ENCODE results near the gene IGF2BP2. TPM values are rescaled to one million over a fixed set of nuclear protein-coding genes. Genes with fewer than 3 reads are reported as not detected.
"Not testable (repeated sequence)": the region's sequence is repeated elsewhere in the genome, so short reads cannot be mapped to it uniquely, and the experiment has no call there.

Gene IGF2BP2
- polyA plus RNA-seq, 2 of the 4 experiments (the other 2 are of a cell fraction): 2.2 to 6.1 TPM

- TF ChIP-seq CTCF (IDR thresholded peaks at IDR 0.05) (no peak), RARB (CRISPR knock-in tag; IDR thresholded peaks at IDR 0.05) (no peak), RAD21 (conservative IDR thresholded peaks at IDR 0.05 in 1 of 2, IDR thresholded peaks at IDR 0.05 in 1 of 2) (no peak), BHLHE40 (IDR thresholded peaks at IDR 0.05; ENCODE audit: low read depth, low read length) (no peak)
Observed at GRCh38 chr3:185663929-185664328, 160.9 kb downstream of the IGF2BP2 start (continued).

GRCh38 chr3:185661772-185662171, 163.1 kb downstream of the IGF2BP2 start:
- DNase-seq (ENCODE audit: low read depth in 1 of 2, low spot score in 1 of 2) (no peak), FAIRE-seq (no peak), ATAC-seq (no peak)
- no peaks in the 10 kb centered on the region for H3K9me3 ChIP-seq
- peaks cover 28% of the 10 kb centered on the region for H3K4me1 ChIP-seq
- 96% methylated on average over 4 of the region's 4 CpGs for WGBS (ENCODE audit: missing lambda C conversion rate)
- H3K4me2 ChIP-seq: no peak overlapping the region
- TF ChIP-seq FOSL2 (IDR thresholded peaks at IDR 0.05) (no peak), FOSL2 (CRISPR knock-in tag; IDR thresholded peaks at IDR 0.05) (no peak)
- ChIA-PET CTCF (interaction anchor here (1.2 to 6.3 kb wide), 9 partner anchors 11 to 580 kb away, joined by 3 to 60 read pairs (median 16); no protein-coding TSS in a partner anchor), POLR2A (interaction anchor here (0.7 kb wide), 1 partner anchor 161 kb away, joined by 3 read pairs; no protein-coding TSS in a partner anchor)
- no peak overlapping the region for H3K4me3 ChIP-seq
- no peak overlapping the region for H3K27ac ChIP-seq

- not testable (repeated sequence) for H3K27ac ChIP-seq; DNase-seq (ENCODE audit: low read depth in 1 of 2, low spot score in 1 of 2); FAIRE-seq; H3K9me3 ChIP-seq; H3K4me2 ChIP-seq; H3K4me3 ChIP-seq; ATAC-seq
- ChIA-PET CTCF (interaction anchor here (1.2 to 6.3 kb wide), 26 partner anchors 11 to 581 kb away, joined by 3 to 60 read pairs (median 7); no protein-coding TSS in a partner anchor), POLR2A (interaction anchor here (0.6 kb wide), 1 partner anchor 248 kb away, joined by 3 read pairs; no protein-coding TSS in a partner anchor)
- WGBS (ENCODE audit: missing lambda C conversion rate): 91% methylated on average over 8 of the region's 10 CpGs
- H3K4me1 ChIP-seq: peaks cover 32% of the 10 kb centered on the region
Observed at GRCh38 chr3:185661296-185661695, 163.5 kb downstream of the IGF2BP2 start.

GRCh38 chr3:185659942-185660921, 164.6 kb downstream of the IGF2BP2 start:
- CTCF ChIA-PET: interaction anchor here (0.6 to 6.3 kb wide), 78 partner anchors 9 to 876 kb away, joined by 3 to 60 read pairs (median 5); no protein-coding TSS in a partner anchor
- DNase-seq (ENCODE audit: low read depth in 1 of 2, low spot score in 1 of 2) (peak; percentile 70 to 80), ATAC-seq (peak; percentile 75 to 91), FAIRE-seq (no peak)
- POLR2A ChIA-PET: interaction anchor here (0.9 to 2.2 kb wide), 3 partner anchors 252 to 323 kb away, joined by 3 to 7 read pairs (median 3); partner anchors contain the start of gene TRA2B
- TF ChIP-seq SMC3 (IDR thresholded peaks at IDR 0.05) (peak; percentile 56), CTCF (IDR thresholded peaks at IDR 0.05) (peak; percentile 93), RAD21 (conservative IDR thresholded peaks at IDR 0.05 in 1 of 2, IDR thresholded peaks at IDR 0.05 in 1 of 2) (peak; percentile 86 to 88), HOXA7 (CRISPR knock-in tag; IDR thresholded peaks at IDR 0.05) (no peak), HOXB5 (CRISPR knock-in tag; IDR thresholded peaks at IDR 0.05) (no peak), MAFK (IDR thresholded peaks at IDR 0.05; ENCODE audit: partially characterized antibody) (peak; percentile 86)
- H3K27ac ChIP-seq: peak overlapping the region; percentile 60 to 70; a peak in 4 of 6 replicates
- H3K4me2 ChIP-seq: peak overlapping the region; percentile 55
- WGBS (ENCODE audit: missing lambda C conversion rate): 41% methylated on average over 18 of the region's 18 CpGs
- H3K4me3 ChIP-seq: no peak overlapping the region
- no peaks in the 10 kb centered on the region for H3K9me3 ChIP-seq
- peaks cover 35% of the 10 kb centered on the region for H3K4me1 ChIP-seq

All from A549 (cell line).